Fibroblast of lung (primary cell): ENCODE measurements around the gene SLC9A1.

Experiments
- CTCF ChIP-seq, 2 donors: IDR thresholded peaks in 1 of 2; conservative IDR thresholded peaks in 1 of 2; 1 replicate in 1 of 2; 2 replicates in 1 of 2; pipeline ENCODE4 v1.5.1; 2011 to 2012; ENCODE audit warnings: low read length in 2 of 2, control low read depth in 1 of 2, inconsistent platforms in 1 of 2, low read depth in 1 of 2, mild to moderate bottlenecking in 1 of 2
- EZH2 ChIP-seq: IDR thresholded peaks from 2 replicates; pipeline ENCODE4 v1.5.1; 2012; ENCODE audit warnings: low read length, control low read depth, mild to moderate bottlenecking; ENCODE audit errors: missing control alignments

GRCh38 chr1:27114546-27114945, 40.4 kb downstream of the SLC9A1 start:
- TF ChIP-seq CTCF (conservative IDR thresholded peaks at IDR 0.05 in 1 of 2, IDR thresholded peaks at IDR 0.05 in 1 of 2; ENCODE audit: low read depth in 1 of 2, low read length in 2 of 2) (no peak), EZH2 (no peak)
